HUDEP-2 (cell line): ENCODE data around the gene CRADD.
"Not testable (repeated sequence)": the region's sequence is repeated elsewhere in the genome, so short reads cannot be mapped to it uniquely, and the experiment has no call there.

Experiments used
- DNase-seq, 76 experiments: peaks; one replicate each; lab custom pipeline; 2025; ENCODE audit not compliant: unreplicated experiment in 76 of 76; lab: John Stamatoyannopoulos, UW

CRADD gene

GRCh38 chr12:93780101-93780641 is 103.0 kb downstream of the CRADD start:
- no peak for DNase-seq

GRCh38 chr12:93780886-93781285 is 103.7 kb downstream of the CRADD start:
- DNase-seq, result not testable (repeated sequence)

GRCh38 chr12:93781961-93782360 is 104.8 kb downstream of the CRADD start:
- not testable (repeated sequence) for DNase-seq

GRCh38 chr12:93782853-93783252 is 105.7 kb downstream of the CRADD start:
- DNase-seq, result no peak

GRCh38 chr12:93783832-93784231 is 106.7 kb downstream of the CRADD start:
- DNase-seq, result peak in 2 of 76 experiments; percentile 3

- DNase-seq, result peak in 32 of 76 experiments; percentile 5 to 54 (median 25)
Observed at GRCh38 chr12:93784339-93785086, 107.3 kb downstream of the CRADD start.

- DNase-seq, result peak in 18 of 76 experiments; percentile 1 to 45 (median 21)
Observed at GRCh38 chr12:93785249-93786010, 108.3 kb downstream of the CRADD start.

GRCh38 chr12:93786656-93787397 is 109.7 kb downstream of the CRADD start:
- no peak for DNase-seq

- no peak for DNase-seq
Observed at GRCh38 chr12:93788853-93789252, 111.7 kb downstream of the CRADD start.

- no peak for DNase-seq
Observed at GRCh38 chr12:93789767-93790166, 112.6 kb downstream of the CRADD start.

- DNase-seq, result no peak
Observed at GRCh38 chr12:93790472-93791152, 113.4 kb downstream of the CRADD start.

GRCh38 chr12:93793007-93793406 is 115.8 kb downstream of the CRADD start:
- DNase-seq, result no peak

- DNase-seq, result no peak
Observed at GRCh38 chr12:93793983-93794382, 116.8 kb downstream of the CRADD start.

GRCh38 chr12:93794738-93795137 is 117.6 kb downstream of the CRADD start:
- no peak for DNase-seq

GRCh38 chr12:93795352-93795751 is 118.2 kb downstream of the CRADD start:
- no peak for DNase-seq

- DNase-seq, result no peak
Observed at GRCh38 chr12:93796729-93797128, 119.6 kb downstream of the CRADD start.

GRCh38 chr12:93798279-93799151 is 121.3 kb downstream of the CRADD start:
- DNase-seq, result no peak

GRCh38 chr12:93801666-93802065 is 124.5 kb downstream of the CRADD start:
- DNase-seq, result not testable (repeated sequence)

GRCh38 chr12:93802293-93802692 is 125.1 kb downstream of the CRADD start:
- no peak for DNase-seq
